Measurements from ENCODE around the gene STK24. TPM values are rescaled to one million over a fixed set of nuclear protein-coding genes. Genes with fewer than 3 reads are reported as not detected.

STK24 gene
- polyA plus RNA-seq, 3 donors, result 14.2 to 59.8 (median 28.9) TPM

- H3K79me2 ChIP-seq (ENCODE audit: insufficient read depth, low read length), result no peaks in the 10 kb centered on the region
- peaks cover 0 to 1% (median 0%) of the 10 kb centered on the region in 7 donors for H3K9me3 Mint-ChIP-seq
- H3K4me2 ChIP-seq (replicated peaks; ENCODE audit: extremely low read depth, low read length, poor library complexity, severe bottlenecking), result no peak overlapping the region
- H3K4me3 ChIP-seq (replicated peaks in 1 of 3; ENCODE audit: low read depth in 2 of 3, low read length in 3 of 3), result no peak overlapping the region
- no peak overlapping the region for H3K27ac Mint-ChIP-seq
- DNase-seq, result no peak
- no peaks in the 10 kb centered on the region for H3K27me3 ChIP-seq (ENCODE audit: control insufficient read depth in 2 of 2, insufficient read depth in 2 of 2, low read length in 2 of 2)
- H2AFZ ChIP-seq (ENCODE audit: insufficient read depth, low read depth, low read length, poor library complexity, severe bottlenecking), result no peak overlapping the region
- no peaks in the 10 kb centered on the region for H3K36me3 Mint-ChIP-seq
- no peak overlapping the region for H3K4me3 Mint-ChIP-seq
- 98% methylated on average over 4 of the region's 11 CpGs for WGBS (ENCODE audit: insufficient coverage)
- H3K27ac ChIP-seq (ENCODE audit: low read depth in 1 of 2, low read length in 2 of 2), result no peak overlapping the region
- H3K27me3 Mint-ChIP-seq (ENCODE audit: low read depth in 3 of 3), result peaks cover 0 to 1% (median 0%) of the 10 kb centered on the region in 3 donors
- H4K20me1 ChIP-seq (ENCODE audit: insufficient read depth, low read length), result no peaks in the 10 kb centered on the region
- TF ChIP-seq CTCF (IDR thresholded peaks at IDR 0.05), result no peak
- intact Hi-C loops (cut with micrococcal nuclease), result no loop called here
- no peaks in the 10 kb centered on the region for H3K9me3 ChIP-seq (replicated peaks in 1 of 2; ENCODE audit: control insufficient read depth in 1 of 2, insufficient read depth in 1 of 2, low read length in 2 of 2)
- H3K36me3 ChIP-seq (replicated peaks in 1 of 2; ENCODE audit: control insufficient read depth in 1 of 2, insufficient read depth in 2 of 2, low read length in 2 of 2), result no peaks in the 10 kb centered on the region
- H3K9ac ChIP-seq (ENCODE audit: insufficient read depth, low read length, poor library complexity, severe bottlenecking), result no peak overlapping the region
- H3K4me1 Mint-ChIP-seq, result peaks cover 12% of the 10 kb centered on the region
- H3K4me1 ChIP-seq (ENCODE audit: control insufficient read depth in 1 of 2, insufficient read depth in 2 of 2, low read length in 2 of 2), result peaks cover 3 to 14% of the 10 kb centered on the region in 2 donors
Measured at GRCh38 chr13:98410612-98411011, 166.3 kb downstream of the STK24 start.

- H4K20me1 ChIP-seq (ENCODE audit: insufficient read depth, low read length), result no peaks in the 10 kb centered on the region
- no peak for DNase-seq
- H3K9ac ChIP-seq (ENCODE audit: insufficient read depth, low read length, poor library complexity, severe bottlenecking), result no peak overlapping the region
- no peak overlapping the region for H2AFZ ChIP-seq (ENCODE audit: insufficient read depth, low read depth, low read length, poor library complexity, severe bottlenecking)
- no peaks in the 10 kb centered on the region for H3K9me3 Mint-ChIP-seq
- no peaks in the 10 kb centered on the region for H3K9me3 ChIP-seq (replicated peaks in 1 of 2; ENCODE audit: control insufficient read depth in 1 of 2, insufficient read depth in 1 of 2, low read length in 2 of 2)
- H3K27me3 ChIP-seq (ENCODE audit: control insufficient read depth in 2 of 2, insufficient read depth in 2 of 2, low read length in 2 of 2), result no peaks in the 10 kb centered on the region
- peaks cover 0 to 5% (median 5%) of the 10 kb centered on the region in 3 donors for H3K27me3 Mint-ChIP-seq (ENCODE audit: low read depth in 3 of 3)
- peaks cover 3 to 14% of the 10 kb centered on the region in 2 donors for H3K4me1 ChIP-seq (ENCODE audit: control insufficient read depth in 1 of 2, insufficient read depth in 2 of 2, low read length in 2 of 2)
- H3K4me1 Mint-ChIP-seq, result peaks cover 12% of the 10 kb centered on the region
- H3K4me3 ChIP-seq (replicated peaks in 1 of 3; ENCODE audit: low read depth in 2 of 3, low read length in 3 of 3), result no peak overlapping the region
- no peaks in the 10 kb centered on the region for H3K79me2 ChIP-seq (ENCODE audit: insufficient read depth, low read length)
- TF ChIP-seq CTCF (IDR thresholded peaks at IDR 0.05), result no peak
- WGBS (ENCODE audit: insufficient coverage), result 96% methylated on average over 4 of the region's 13 CpGs
- H3K36me3 ChIP-seq (replicated peaks in 1 of 2; ENCODE audit: control insufficient read depth in 1 of 2, insufficient read depth in 2 of 2, low read length in 2 of 2), result no peaks in the 10 kb centered on the region
- no peak overlapping the region for H3K4me2 ChIP-seq (replicated peaks; ENCODE audit: extremely low read depth, low read length, poor library complexity, severe bottlenecking)
- no peak overlapping the region for H3K27ac ChIP-seq (ENCODE audit: low read depth in 1 of 2, low read length in 2 of 2)
- H3K4me3 Mint-ChIP-seq, result no peak overlapping the region
- H3K36me3 Mint-ChIP-seq, result no peaks in the 10 kb centered on the region
- intact Hi-C loops (cut with micrococcal nuclease), result no loop called here
- no peak overlapping the region for H3K27ac Mint-ChIP-seq
Measured at GRCh38 chr13:98409281-98409680, 167.6 kb downstream of the STK24 start.
